Liver (tissue), 3 donors: ENCODE results near the gene GTPBP8.

ENCODE experiments used
- RXRA ChIP-seq, 2 donors: IDR thresholded peaks; 2 replicates each; pipeline ENCODE4 v1.6.1; 2017 to 2018; ENCODE audit warnings: antibody characterized with exemption in 2 of 2, mild to moderate bottlenecking in 1 of 2
- SP1 ChIP-seq: IDR thresholded peaks from 2 replicates; pipeline ENCODE4 v1.6.1; 2018; ENCODE audit warnings: antibody characterized with exemption, mild to moderate bottlenecking
- YY1 ChIP-seq: IDR thresholded peaks from 2 replicates; pipeline ENCODE4 v1.6.1; 2016; ENCODE audit warnings: antibody characterized with exemption, mild to moderate bottlenecking
- TF ChIP-seq, protein P1 (sequence below): fragments of 150-350 bp; IDR thresholded peaks from 2 replicates; pipeline ENCODE4 v1.5.1; 2017; ENCODE audit warnings: improper control_type of control experiment, low read depth, low read length; ENCODE audit not compliant: missing input control
- donor health status: healthy.
- donor health status: healthy.

DNA sequence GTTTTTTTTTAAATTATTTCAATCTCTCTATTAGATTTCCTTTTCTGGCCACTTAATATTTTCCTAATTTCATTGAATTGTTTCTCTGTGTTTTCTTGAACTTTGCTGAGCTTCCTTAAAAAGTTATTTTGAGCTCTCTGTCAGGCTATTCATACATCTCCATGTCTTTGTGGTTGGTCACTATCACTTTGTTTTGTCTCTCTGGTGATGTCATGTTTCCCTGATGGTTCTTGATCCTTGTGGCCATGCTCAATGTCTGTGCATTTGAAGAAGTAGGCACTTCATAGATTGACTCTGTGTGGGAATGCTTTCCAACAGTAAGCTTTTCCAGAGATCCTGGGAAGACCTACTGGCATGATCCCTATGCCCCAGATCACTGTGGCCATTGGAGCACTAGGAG is 34.4 kb upstream of the GTPBP8 start:
- TF ChIP-seq RXRA (IDR thresholded peaks at IDR 0.05) (no peak), SP1 (no peak), YY1 (no peak)
- TF ChIP-seq, protein P1, sequence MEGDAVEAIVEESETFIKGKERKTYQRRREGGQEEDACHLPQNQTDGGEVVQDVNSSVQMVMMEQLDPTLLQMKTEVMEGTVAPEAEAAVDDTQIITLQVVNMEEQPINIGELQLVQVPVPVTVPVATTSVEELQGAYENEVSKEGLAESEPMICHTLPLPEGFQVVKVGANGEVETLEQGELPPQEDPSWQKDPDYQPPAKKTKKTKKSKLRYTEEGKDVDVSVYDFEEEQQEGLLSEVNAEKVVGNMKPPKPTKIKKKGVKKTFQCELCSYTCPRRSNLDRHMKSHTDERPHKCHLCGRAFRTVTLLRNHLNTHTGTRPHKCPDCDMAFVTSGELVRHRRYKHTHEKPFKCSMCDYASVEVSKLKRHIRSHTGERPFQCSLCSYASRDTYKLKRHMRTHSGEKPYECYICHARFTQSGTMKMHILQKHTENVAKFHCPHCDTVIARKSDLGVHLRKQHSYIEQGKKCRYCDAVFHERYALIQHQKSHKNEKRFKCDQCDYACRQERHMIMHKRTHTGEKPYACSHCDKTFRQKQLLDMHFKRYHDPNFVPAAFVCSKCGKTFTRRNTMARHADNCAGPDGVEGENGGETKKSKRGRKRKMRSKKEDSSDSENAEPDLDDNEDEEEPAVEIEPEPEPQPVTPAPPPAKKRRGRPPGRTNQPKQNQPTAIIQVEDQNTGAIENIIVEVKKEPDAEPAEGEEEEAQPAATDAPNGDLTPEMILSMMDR: no peak
